HEK293 (cell line): ENCODE measurements around the gene CLPTM1.

Experiments used
- KLF1 ChIP-seq: fragments of 450-650 bp; formaldehyde crosslinking; IDR thresholded peaks from 2 replicates; pipeline ENCODE4 v1.5.1; 2016; ENCODE audit warnings: missing biosample characterization, missing genetic modification characterization
- PBX3 ChIP-seq: sonication (generic); formaldehyde crosslinking; IDR thresholded peaks from 2 replicates; pipeline ENCODE4 v1.8.1; 2022; ENCODE audit warnings: mild to moderate bottlenecking, moderate library complexity, missing genetic modification reagents
- REST ChIP-seq: fragments of 450-650 bp; formaldehyde crosslinking; IDR thresholded peaks from 2 replicates; pipeline ENCODE4 v1.5.1; 2016; ENCODE audit warnings: missing biosample characterization, missing genetic modification characterization
- YY1 ChIP-seq: fragments of 450-650 bp; formaldehyde crosslinking; IDR thresholded peaks from 2 replicates; pipeline ENCODE4 v1.5.1; 2018; ENCODE audit warnings: missing biosample characterization, missing genetic modification characterization
- ZFP3 ChIP-seq: fragments of 450-650 bp; formaldehyde crosslinking; IDR thresholded peaks from 2 replicates; pipeline ENCODE4 v1.5.1; 2016; ENCODE audit warnings: low read depth, missing biosample characterization, missing genetic modification characterization
- ZNF121 ChIP-seq: fragments of 450-650 bp; formaldehyde crosslinking; IDR thresholded peaks from 2 replicates; pipeline ENCODE4 v1.5.1; 2016; ENCODE audit warnings: missing biosample characterization, missing genetic modification characterization
- ZNF280C ChIP-seq: fragments of 450-650 bp; formaldehyde crosslinking; IDR thresholded peaks from 2 replicates; pipeline ENCODE4 v1.5.1; 2016; ENCODE audit warnings: missing biosample characterization, missing genetic modification characterization
- ZNF596 ChIP-seq: fragments of 450-650 bp; IDR thresholded peaks from 2 replicates; pipeline ENCODE4 v1.5.0; 2018; ENCODE audit warnings: missing biosample characterization, mild to moderate bottlenecking, missing genetic modification characterization, moderate library complexity
- TF ChIP-seq, protein P1 (sequence below): fragments of 450-650 bp; formaldehyde crosslinking; IDR thresholded peaks from 2 replicates; pipeline ENCODE4 v1.5.1; 2016; ENCODE audit warnings: missing biosample characterization, missing genetic modification characterization
- TF ChIP-seq, protein P2 (sequence below): fragments of 450-650 bp; formaldehyde crosslinking; IDR thresholded peaks from 2 replicates; pipeline ENCODE4 v1.5.1; 2016; ENCODE audit warnings: missing biosample characterization, missing genetic modification characterization

DNA sequence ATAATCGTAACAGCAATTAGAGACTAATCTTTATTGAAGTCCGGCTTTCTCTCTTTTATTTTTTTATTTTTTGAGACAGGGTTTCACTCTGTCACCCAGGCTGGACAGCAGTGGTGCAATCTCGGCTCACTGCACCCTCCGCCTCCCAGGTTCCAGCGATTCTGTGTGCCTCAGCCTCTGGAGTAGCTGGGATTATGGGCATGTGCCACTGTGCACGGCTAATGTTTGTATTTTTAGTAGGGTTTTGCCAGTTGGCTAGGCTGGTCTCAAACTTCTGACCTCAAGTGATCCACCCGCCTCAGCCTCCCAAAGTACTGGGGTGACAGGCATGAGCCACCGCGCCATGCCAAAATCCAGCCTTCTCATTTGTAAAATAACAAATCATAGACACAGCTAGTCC, 5.6 kb upstream of the CLPTM1 start:
- TF ChIP-seq YY1 (tag by site-specific recombination) (no peak), REST (tag by site-specific recombination) (no peak), PBX3 (no peak), ZNF596 (tag by site-specific recombination) (no peak), ZFP3 (no peak), ZNF121 (tag by site-specific recombination) (no peak), ZNF280C (no peak), KLF1 (tag by site-specific recombination) (no peak)
- TF ChIP-seq, protein P1, sequence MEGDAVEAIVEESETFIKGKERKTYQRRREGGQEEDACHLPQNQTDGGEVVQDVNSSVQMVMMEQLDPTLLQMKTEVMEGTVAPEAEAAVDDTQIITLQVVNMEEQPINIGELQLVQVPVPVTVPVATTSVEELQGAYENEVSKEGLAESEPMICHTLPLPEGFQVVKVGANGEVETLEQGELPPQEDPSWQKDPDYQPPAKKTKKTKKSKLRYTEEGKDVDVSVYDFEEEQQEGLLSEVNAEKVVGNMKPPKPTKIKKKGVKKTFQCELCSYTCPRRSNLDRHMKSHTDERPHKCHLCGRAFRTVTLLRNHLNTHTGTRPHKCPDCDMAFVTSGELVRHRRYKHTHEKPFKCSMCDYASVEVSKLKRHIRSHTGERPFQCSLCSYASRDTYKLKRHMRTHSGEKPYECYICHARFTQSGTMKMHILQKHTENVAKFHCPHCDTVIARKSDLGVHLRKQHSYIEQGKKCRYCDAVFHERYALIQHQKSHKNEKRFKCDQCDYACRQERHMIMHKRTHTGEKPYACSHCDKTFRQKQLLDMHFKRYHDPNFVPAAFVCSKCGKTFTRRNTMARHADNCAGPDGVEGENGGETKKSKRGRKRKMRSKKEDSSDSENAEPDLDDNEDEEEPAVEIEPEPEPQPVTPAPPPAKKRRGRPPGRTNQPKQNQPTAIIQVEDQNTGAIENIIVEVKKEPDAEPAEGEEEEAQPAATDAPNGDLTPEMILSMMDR (tag by site-specific recombination) = no peak
- TF ChIP-seq, protein P2, sequence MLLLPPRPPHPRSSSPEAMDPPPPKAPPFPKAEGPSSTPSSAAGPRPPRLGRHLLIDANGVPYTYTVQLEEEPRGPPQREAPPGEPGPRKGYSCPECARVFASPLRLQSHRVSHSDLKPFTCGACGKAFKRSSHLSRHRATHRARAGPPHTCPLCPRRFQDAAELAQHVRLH (tag by site-specific recombination) = no peak
